Uterus (tissue), 4 donors: ENCODE data around the gene WDPCP. TPM values are rescaled to one million over a fixed set of nuclear protein-coding genes. Genes with fewer than 3 reads are reported as not detected.

Experiments used
- DNase-seq, 2 donors: peaks; one replicate each; pipeline ENCODE4 v3.0.0-alpha.2; 2019 to 2020
- H3K27ac ChIP-seq, 2 donors: fragments of 200-600 bp; sonication (generic); 1 replicate in 1 of 2; 2 replicates in 1 of 2; pipeline ENCODE4 v1.5.1; 2016 to 2018
- H3K27me3 ChIP-seq, 2 donors: fragments of 200-600 bp; sonication (generic); one replicate each; pipeline ENCODE4 v1.5.1; 2018 to 2019; ENCODE audit warnings: control low read depth in 1 of 2
- H3K36me3 ChIP-seq, 2 donors: fragments of 200-600 bp; sonication (generic); one replicate each; pipeline ENCODE4 v1.5.1; 2019; ENCODE audit warnings: control low read depth in 1 of 2
- H3K4me1 ChIP-seq, 2 donors: fragments of 200-600 bp; sonication (generic); one replicate each; pipeline ENCODE4 v1.5.1; 2018 to 2019; ENCODE audit warnings: control low read depth in 1 of 2
- H3K4me3 ChIP-seq, 2 donors: fragments of 200-600 bp; sonication (generic); 1 replicate in 1 of 2; 2 replicates in 1 of 2; pipeline ENCODE4 v1.5.1; 2018 to 2019; ENCODE audit warnings: mild to moderate bottlenecking in 1 of 2
- H3K9me3 ChIP-seq, 2 donors: fragments of 200-600 bp; sonication (generic); one replicate each; pipeline ENCODE4 v1.5.1; 2019; ENCODE audit warnings: control low read depth in 1 of 2
- CTCF ChIP-seq, 4 experiments: fragments of 200-600 bp in 2 of 4; fragments of 450-650 bp in 2 of 4; sonication (generic) in 2 of 4; IDR thresholded peaks; one replicate each; pipeline ENCODE4 v1.5.1; 2016 to 2019; ENCODE audit warnings: antibody characterized with exemption in 4 of 4, mild to moderate bottlenecking in 2 of 4, moderate library complexity in 1 of 4
- POLR2A ChIP-seq, 2 donors: fragments of 450-650 bp; IDR thresholded peaks; one replicate each; pipeline ENCODE4 v1.6.1; 2016; ENCODE audit warnings: antibody characterized with exemption in 2 of 2, mild to moderate bottlenecking in 1 of 2, moderate library complexity in 1 of 2
- intact Hi-C: fragments of 100-400 bp; cut with DNase I; formaldehyde crosslinking; loops from one replicate; pipeline ENCODE4 v1.15.1; 2023; ENCODE audit warnings: low total_unique reads
- total RNA-seq, 4 donors: library from RNA; depleted of rRNA in 3 of 4; stranded (reverse); fragments of >200 nt in 3 of 4; gene quantifications; one replicate each; pipeline versions ENCODE4 v1.1.0 to v1.2.4, GENCODE V29; 2014 to 2023
- donor health status: DM: yes; HTN: yes; CAD: no.

WDPCP gene
- total RNA-seq, 4 donors from 2014 or later: 8.8 to 39.8 (median 29.7) TPM

GRCh38 chr2:63622751-63623150 is 34.5 kb upstream of the WDPCP start:
- no peak for DNase-seq
- no peaks in the 10 kb centered on the region for H3K9me3 ChIP-seq
- no peaks in the 10 kb centered on the region for H3K36me3 ChIP-seq
- H3K4me1 ChIP-seq: no peaks in the 10 kb centered on the region
- no peaks in the 10 kb centered on the region for H3K27me3 ChIP-seq
- intact Hi-C loops: no loop called here
- no peak for TF ChIP-seq POLR2A (IDR thresholded peaks at IDR 0.05)
- TF ChIP-seq CTCF (IDR thresholded peaks at IDR 0.05): no peak
- no peak overlapping the region for H3K27ac ChIP-seq
- no peak overlapping the region for H3K4me3 ChIP-seq

- Histone ChIP-seq H3K4me1 (no peaks in the 10 kb centered on the region), H3K9me3 (no peaks in the 10 kb centered on the region), H3K36me3 (no peaks in the 10 kb centered on the region), H3K27ac (no peak overlapping the region), H3K27me3 (no peaks in the 10 kb centered on the region), H3K4me3 (no peak overlapping the region)
- TF ChIP-seq POLR2A (IDR thresholded peaks at IDR 0.05) (no peak), CTCF (IDR thresholded peaks at IDR 0.05) (no peak)
- intact Hi-C loops: no loop called here
- no peak for DNase-seq
Measured at GRCh38 chr2:63619328-63619727, 31.1 kb upstream of the WDPCP start.

GRCh38 chr2:63617366-63617765 is 29.1 kb upstream of the WDPCP start:
- Histone ChIP-seq H3K9me3 (no peaks in the 10 kb centered on the region), H3K4me3 (no peak overlapping the region), H3K4me1 (no peaks in the 10 kb centered on the region), H3K36me3 (no peaks in the 10 kb centered on the region), H3K27ac (no peak overlapping the region), H3K27me3 (no peaks in the 10 kb centered on the region)
- TF ChIP-seq CTCF (IDR thresholded peaks at IDR 0.05): no peak
- TF ChIP-seq POLR2A (IDR thresholded peaks at IDR 0.05): no peak
- no peak for DNase-seq
- intact Hi-C loops: no loop called here

- Histone ChIP-seq H3K4me1 (no peaks in the 10 kb centered on the region), H3K36me3 (no peaks in the 10 kb centered on the region), H3K9me3 (no peaks in the 10 kb centered on the region), H3K27me3 (no peaks in the 10 kb centered on the region), H3K27ac (no peak overlapping the region), H3K4me3 (no peak overlapping the region)
- intact Hi-C loops: no loop called here
- no peak for TF ChIP-seq POLR2A (IDR thresholded peaks at IDR 0.05)
- TF ChIP-seq CTCF (IDR thresholded peaks at IDR 0.05): no peak
- DNase-seq: no peak
Measured at GRCh38 chr2:63614983-63615945, 27.0 kb upstream of the WDPCP start.

- Histone ChIP-seq H3K4me3 (no peak overlapping the region), H3K9me3 (no peaks in the 10 kb centered on the region), H3K36me3 (no peaks in the 10 kb centered on the region), H3K27ac (no peak overlapping the region), H3K27me3 (no peaks in the 10 kb centered on the region), H3K4me1 (no peaks in the 10 kb centered on the region)
- DNase-seq: no peak
- no peak for TF ChIP-seq CTCF (IDR thresholded peaks at IDR 0.05)
- TF ChIP-seq POLR2A (IDR thresholded peaks at IDR 0.05): no peak
- intact Hi-C loops: no loop called here
Measured at GRCh38 chr2:63614448-63614968, 26.2 kb upstream of the WDPCP start.
